ENCODE measurements around the gene AOPEP. TPM values are rescaled to one million over a fixed set of nuclear protein-coding genes. Genes with fewer than 3 reads are reported as not detected.

The AOPEP gene
- polyA plus RNA-seq, 1 of the 3 experiments (the other 2 are of a cell fraction), result 54.6 TPM

DNA sequence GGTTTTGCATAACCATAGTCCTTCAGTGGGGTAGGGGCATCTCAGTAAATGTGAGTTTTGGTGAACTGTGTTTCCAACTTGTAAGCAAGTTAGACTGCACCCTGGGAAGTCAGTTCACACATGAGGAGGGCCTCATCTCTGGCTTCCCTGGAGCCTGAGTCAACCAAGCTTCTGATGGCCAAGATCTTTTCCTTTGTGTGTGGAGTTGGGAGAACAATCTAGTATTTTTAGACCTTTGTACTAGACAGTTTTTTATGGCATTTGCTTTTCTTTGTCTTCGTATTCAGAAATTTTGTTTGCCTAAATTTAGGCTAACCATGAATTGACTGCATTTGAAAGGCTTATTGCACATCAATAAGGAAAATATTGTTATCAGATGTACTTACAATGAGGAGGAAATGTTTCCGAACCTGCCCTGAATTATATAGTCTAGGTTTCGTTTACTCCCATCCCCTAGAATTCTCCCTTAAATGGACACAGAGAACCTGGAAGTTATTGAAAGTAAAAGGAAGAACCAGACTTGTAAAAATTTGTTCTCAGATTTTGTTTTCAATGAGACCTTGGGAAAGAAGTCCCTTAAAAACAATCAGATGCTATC is 204.6 kb downstream of the AOPEP start:
- no peak overlapping the region for H3K9ac ChIP-seq
- H3K79me2 ChIP-seq (ENCODE audit: insufficient read depth), result no peaks in the 10 kb centered on the region
- no peak overlapping the region for H2AFZ ChIP-seq (ENCODE audit: low read depth)
- H3K4me1 ChIP-seq (ENCODE audit: control insufficient read depth in 1 of 2, insufficient read depth in 2 of 2, low read depth in 1 of 2, low read length in 1 of 2), result peaks cover 7 to 46% of the 10 kb centered on the region in 2 experiments
- H3F3A ChIP-seq (replicated peaks; ENCODE audit: insufficient read depth), result peaks cover 4% of the 10 kb centered on the region
- ChIA-PET POLR2A (no interaction called here), CTCF (interaction anchor here (1.0 kb wide), 1 partner anchor 13 kb away, joined by 3 read pairs; no protein-coding TSS in a partner anchor)
- WGBS (ENCODE audit: low lambda C conversion rate), result 92% methylated on average over 3 of the region's 3 CpGs
- TF ChIP-seq, protein P1, sequence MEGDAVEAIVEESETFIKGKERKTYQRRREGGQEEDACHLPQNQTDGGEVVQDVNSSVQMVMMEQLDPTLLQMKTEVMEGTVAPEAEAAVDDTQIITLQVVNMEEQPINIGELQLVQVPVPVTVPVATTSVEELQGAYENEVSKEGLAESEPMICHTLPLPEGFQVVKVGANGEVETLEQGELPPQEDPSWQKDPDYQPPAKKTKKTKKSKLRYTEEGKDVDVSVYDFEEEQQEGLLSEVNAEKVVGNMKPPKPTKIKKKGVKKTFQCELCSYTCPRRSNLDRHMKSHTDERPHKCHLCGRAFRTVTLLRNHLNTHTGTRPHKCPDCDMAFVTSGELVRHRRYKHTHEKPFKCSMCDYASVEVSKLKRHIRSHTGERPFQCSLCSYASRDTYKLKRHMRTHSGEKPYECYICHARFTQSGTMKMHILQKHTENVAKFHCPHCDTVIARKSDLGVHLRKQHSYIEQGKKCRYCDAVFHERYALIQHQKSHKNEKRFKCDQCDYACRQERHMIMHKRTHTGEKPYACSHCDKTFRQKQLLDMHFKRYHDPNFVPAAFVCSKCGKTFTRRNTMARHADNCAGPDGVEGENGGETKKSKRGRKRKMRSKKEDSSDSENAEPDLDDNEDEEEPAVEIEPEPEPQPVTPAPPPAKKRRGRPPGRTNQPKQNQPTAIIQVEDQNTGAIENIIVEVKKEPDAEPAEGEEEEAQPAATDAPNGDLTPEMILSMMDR (IDR thresholded peaks at IDR 0.05), result no peak
- TF ChIP-seq, protein P2, sequence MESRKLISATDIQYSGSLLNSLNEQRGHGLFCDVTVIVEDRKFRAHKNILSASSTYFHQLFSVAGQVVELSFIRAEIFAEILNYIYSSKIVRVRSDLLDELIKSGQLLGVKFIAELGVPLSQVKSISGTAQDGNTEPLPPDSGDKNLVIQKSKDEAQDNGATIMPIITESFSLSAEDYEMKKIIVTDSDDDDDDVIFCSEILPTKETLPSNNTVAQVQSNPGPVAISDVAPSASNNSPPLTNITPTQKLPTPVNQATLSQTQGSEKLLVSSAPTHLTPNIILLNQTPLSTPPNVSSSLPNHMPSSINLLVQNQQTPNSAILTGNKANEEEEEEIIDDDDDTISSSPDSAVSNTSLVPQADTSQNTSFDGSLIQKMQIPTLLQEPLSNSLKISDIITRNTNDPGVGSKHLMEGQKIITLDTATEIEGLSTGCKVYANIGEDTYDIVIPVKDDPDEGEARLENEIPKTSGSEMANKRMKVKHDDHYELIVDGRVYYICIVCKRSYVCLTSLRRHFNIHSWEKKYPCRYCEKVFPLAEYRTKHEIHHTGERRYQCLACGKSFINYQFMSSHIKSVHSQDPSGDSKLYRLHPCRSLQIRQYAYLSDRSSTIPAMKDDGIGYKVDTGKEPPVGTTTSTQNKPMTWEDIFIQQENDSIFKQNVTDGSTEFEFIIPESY (IDR thresholded peaks at IDR 0.05; ENCODE audit: borderline replicate concordance, low read depth), result no peak
- TF ChIP-seq JUND (IDR thresholded peaks at IDR 0.05), result no peak
- no peak for TF ChIP-seq TEAD4 (IDR thresholded peaks at IDR 0.05; ENCODE audit: borderline replicate concordance, insufficient read depth)
- TF ChIP-seq GABPA (IDR thresholded peaks at IDR 0.05; ENCODE audit: low read depth), result no peak
- no peaks in the 10 kb centered on the region for H3K9me3 ChIP-seq
- DNase-seq, result no peak
- no peak overlapping the region for H3K27ac ChIP-seq (ENCODE audit: low read depth in 2 of 2, low read length in 1 of 2)
- H3K9me2 ChIP-seq, result no peaks in the 10 kb centered on the region
- no peaks in the 10 kb centered on the region for H4K20me1 ChIP-seq (ENCODE audit: insufficient read depth)
- H3K4me2 ChIP-seq, result no peak overlapping the region
- H3K36me3 ChIP-seq (replicated peaks in 1 of 2; ENCODE audit: control insufficient read depth in 1 of 2, insufficient read depth in 2 of 2, low read length in 1 of 2), result peaks cover 0 to under 1% of the 10 kb centered on the region in 2 experiments
- no peaks in the 10 kb centered on the region for H3K27me3 ChIP-seq (ENCODE audit: insufficient read depth)
- H3K4me3 ChIP-seq (ENCODE audit: low read depth in 2 of 2, low read length in 1 of 2), result no peak overlapping the region

DNA sequence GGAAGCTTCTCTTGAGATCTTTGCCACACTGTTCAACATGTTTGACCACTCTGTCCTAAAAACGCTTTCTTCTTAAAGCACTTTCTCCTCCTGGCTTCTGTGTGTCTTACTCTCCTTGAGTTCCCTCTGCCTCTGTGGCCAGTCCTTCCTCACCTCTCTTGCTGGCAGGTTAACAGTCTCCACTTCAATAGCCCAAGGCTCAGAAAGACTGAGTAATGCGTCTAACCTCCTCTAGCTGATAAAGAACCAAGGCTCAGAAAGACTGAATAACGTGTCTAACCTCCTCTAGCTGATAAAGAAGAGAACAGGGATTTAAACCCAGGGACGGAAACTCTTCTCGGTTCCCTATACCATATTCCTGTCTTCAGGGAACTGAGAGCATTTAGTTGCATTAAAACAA is 205.2 kb downstream of the AOPEP start:
- H4K20me1 ChIP-seq (ENCODE audit: insufficient read depth), result no peaks in the 10 kb centered on the region
- no peaks in the 10 kb centered on the region for H3K9me2 ChIP-seq
- H3K36me3 ChIP-seq (replicated peaks in 1 of 2; ENCODE audit: control insufficient read depth in 1 of 2, insufficient read depth in 2 of 2, low read length in 1 of 2), result no peaks in the 10 kb centered on the region
- peaks cover 9 to 46% of the 10 kb centered on the region in 2 experiments for H3K4me1 ChIP-seq (ENCODE audit: control insufficient read depth in 1 of 2, insufficient read depth in 2 of 2, low read depth in 1 of 2, low read length in 1 of 2)
- H2AFZ ChIP-seq (ENCODE audit: low read depth), result no peak overlapping the region
- DNase-seq, result no peak
- POLR2A ChIA-PET, result no interaction called here
- H3F3A ChIP-seq (replicated peaks; ENCODE audit: insufficient read depth), result peaks cover 4% of the 10 kb centered on the region
- WGBS (ENCODE audit: low lambda C conversion rate), result 93% methylated on average over 5 of the region's 5 CpGs
- no peak overlapping the region for H3K9ac ChIP-seq
- H3K27ac ChIP-seq (ENCODE audit: low read depth in 2 of 2, low read length in 1 of 2), result no peak overlapping the region
- CTCF ChIA-PET, result interaction anchor here (0.8 kb wide), 1 partner anchor 141 kb away, joined by 3 read pairs; no protein-coding TSS in a partner anchor
- no peaks in the 10 kb centered on the region for H3K27me3 ChIP-seq (ENCODE audit: insufficient read depth)
- H3K79me2 ChIP-seq (ENCODE audit: insufficient read depth), result no peaks in the 10 kb centered on the region
- H3K9me3 ChIP-seq, result no peaks in the 10 kb centered on the region
- no peak overlapping the region for H3K4me3 ChIP-seq (ENCODE audit: low read depth in 2 of 2, low read length in 1 of 2)
- no peak overlapping the region for H3K4me2 ChIP-seq
- TF ChIP-seq RAD21 (IDR thresholded peaks at IDR 0.05; ENCODE audit: low read length) (no peak), RXRA (IDR thresholded peaks at IDR 0.05; ENCODE audit: borderline replicate concordance, low read depth) (no peak), MEF2A (IDR thresholded peaks at IDR 0.05; ENCODE audit: borderline replicate concordance, low read depth) (no peak), SMC3 (IDR thresholded peaks at IDR 0.05; ENCODE audit: low read depth, low read length) (no peak), TCF12 (IDR thresholded peaks at IDR 0.05) (no peak), NRF1 (IDR thresholded peaks at IDR 0.05; ENCODE audit: low read depth, low read length) (no peak), EP300 (IDR thresholded peaks at IDR 0.05; ENCODE audit: borderline replicate concordance in 1 of 2, low read depth in 1 of 2, low read length in 1 of 2) (no peak), RFX5 (IDR thresholded peaks at IDR 0.05; ENCODE audit: low read length) (no peak), FOXM1 (IDR thresholded peaks at IDR 0.05; ENCODE audit: low read depth) (no peak), YY1 (IDR thresholded peaks at IDR 0.05; ENCODE audit: low read depth) (no peak), NFIC (IDR thresholded peaks at IDR 0.05; ENCODE audit: borderline replicate concordance) (no peak)
- TF ChIP-seq, protein P3, sequence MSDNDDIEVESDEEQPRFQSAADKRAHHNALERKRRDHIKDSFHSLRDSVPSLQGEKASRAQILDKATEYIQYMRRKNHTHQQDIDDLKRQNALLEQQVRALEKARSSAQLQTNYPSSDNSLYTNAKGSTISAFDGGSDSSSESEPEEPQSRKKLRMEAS (IDR thresholded peaks at IDR 0.05; ENCODE audit: low read depth), result no peak
- TF ChIP-seq, protein P4, sequence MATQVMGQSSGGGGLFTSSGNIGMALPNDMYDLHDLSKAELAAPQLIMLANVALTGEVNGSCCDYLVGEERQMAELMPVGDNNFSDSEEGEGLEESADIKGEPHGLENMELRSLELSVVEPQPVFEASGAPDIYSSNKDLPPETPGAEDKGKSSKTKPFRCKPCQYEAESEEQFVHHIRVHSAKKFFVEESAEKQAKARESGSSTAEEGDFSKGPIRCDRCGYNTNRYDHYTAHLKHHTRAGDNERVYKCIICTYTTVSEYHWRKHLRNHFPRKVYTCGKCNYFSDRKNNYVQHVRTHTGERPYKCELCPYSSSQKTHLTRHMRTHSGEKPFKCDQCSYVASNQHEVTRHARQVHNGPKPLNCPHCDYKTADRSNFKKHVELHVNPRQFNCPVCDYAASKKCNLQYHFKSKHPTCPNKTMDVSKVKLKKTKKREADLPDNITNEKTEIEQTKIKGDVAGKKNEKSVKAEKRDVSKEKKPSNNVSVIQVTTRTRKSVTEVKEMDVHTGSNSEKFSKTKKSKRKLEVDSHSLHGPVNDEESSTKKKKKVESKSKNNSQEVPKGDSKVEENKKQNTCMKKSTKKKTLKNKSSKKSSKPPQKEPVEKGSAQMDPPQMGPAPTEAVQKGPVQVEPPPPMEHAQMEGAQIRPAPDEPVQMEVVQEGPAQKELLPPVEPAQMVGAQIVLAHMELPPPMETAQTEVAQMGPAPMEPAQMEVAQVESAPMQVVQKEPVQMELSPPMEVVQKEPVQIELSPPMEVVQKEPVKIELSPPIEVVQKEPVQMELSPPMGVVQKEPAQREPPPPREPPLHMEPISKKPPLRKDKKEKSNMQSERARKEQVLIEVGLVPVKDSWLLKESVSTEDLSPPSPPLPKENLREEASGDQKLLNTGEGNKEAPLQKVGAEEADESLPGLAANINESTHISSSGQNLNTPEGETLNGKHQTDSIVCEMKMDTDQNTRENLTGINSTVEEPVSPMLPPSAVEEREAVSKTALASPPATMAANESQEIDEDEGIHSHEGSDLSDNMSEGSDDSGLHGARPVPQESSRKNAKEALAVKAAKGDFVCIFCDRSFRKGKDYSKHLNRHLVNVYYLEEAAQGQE (IDR thresholded peaks at IDR 0.05; ENCODE audit: low read depth, low read length), result no peak
- TF ChIP-seq, protein P5, sequence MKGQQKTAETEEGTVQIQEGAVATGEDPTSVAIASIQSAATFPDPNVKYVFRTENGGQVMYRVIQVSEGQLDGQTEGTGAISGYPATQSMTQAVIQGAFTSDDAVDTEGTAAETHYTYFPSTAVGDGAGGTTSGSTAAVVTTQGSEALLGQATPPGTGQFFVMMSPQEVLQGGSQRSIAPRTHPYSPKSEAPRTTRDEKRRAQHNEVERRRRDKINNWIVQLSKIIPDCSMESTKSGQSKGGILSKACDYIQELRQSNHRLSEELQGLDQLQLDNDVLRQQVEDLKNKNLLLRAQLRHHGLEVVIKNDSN (IDR thresholded peaks at IDR 0.05; ENCODE audit: borderline replicate concordance, low read depth), result no peak
